Neural cell (in vitro differentiated cells): Measurements from ENCODE around the gene UBE2H. TPM values are rescaled to one million over a fixed set of nuclear protein-coding genes. Genes with fewer than 3 reads are reported as not detected.

Experiments used
- H2AFZ ChIP-seq: fragments of 200-600, 300-800 bp; sonication (generic), shearing (Covaris generic); 2 replicates; pipeline ENCODE4 v1.6.0; 2014; ENCODE audit warnings: low read depth, mild to moderate bottlenecking, antibody characterized with exemption, low read length, moderate library complexity
- H3F3A ChIP-seq: fragments of 200-600 bp; shearing (Covaris generic); 2 replicates; pipeline ENCODE4 v1.6.1; 2016; ENCODE audit warnings: mild to moderate bottlenecking, moderate library complexity, mixed read lengths, antibody characterized with exemption, low read length; ENCODE audit not compliant: insufficient read depth, poor library complexity, severe bottlenecking
- H3K27ac ChIP-seq: fragments of 200-600, 300-800 bp; sonication (generic), shearing (Covaris generic); 2 replicates; pipeline ENCODE4 v1.5.1; 2014; ENCODE audit warnings: mild to moderate bottlenecking, low read length, moderate library complexity
- H3K27me3 ChIP-seq: fragments of 300-800, 200-600 bp; sonication (generic), shearing (Covaris generic); 2 replicates; pipeline ENCODE4 v1.6.0; 2014; ENCODE audit warnings: mild to moderate bottlenecking, low read depth, low read length, moderate library complexity; ENCODE audit not compliant: insufficient read depth
- H3K36me3 ChIP-seq: fragments of 300-800, 200-600 bp; sonication (generic), shearing (Covaris generic); 2 replicates; pipeline ENCODE4 v1.5.1; 2014; ENCODE audit warnings: mild to moderate bottlenecking, antibody characterized with exemption, low read length, moderate library complexity; ENCODE audit not compliant: insufficient read depth
- H3K4me2 ChIP-seq: fragments of 300-800, 200-600 bp; sonication (generic), shearing (Covaris generic); 2 replicates; pipeline ENCODE4 v1.6.0; 2014; ENCODE audit warnings: mild to moderate bottlenecking, low read length
- H3K4me3 ChIP-seq: fragments of 300-800, 200-600 bp; sonication (generic), shearing (Covaris generic); 2 replicates; pipeline ENCODE4 v1.5.1; 2014; ENCODE audit warnings: mild to moderate bottlenecking, low read length, moderate library complexity
- H3K79me2 ChIP-seq: fragments of 200-600 bp; shearing (Covaris generic); replicated peaks from 2 replicates; pipeline ENCODE4 v1.6.0; 2014; ENCODE audit warnings: mild to moderate bottlenecking, low read length, moderate library complexity; ENCODE audit not compliant: insufficient read depth
- H3K9ac ChIP-seq: fragments of 300-800, 200-600 bp; sonication (generic), shearing (Covaris generic); 2 replicates; pipeline ENCODE4 v1.6.1; 2016; ENCODE audit warnings: mild to moderate bottlenecking, low read length, mixed read lengths
- H3K9me2 ChIP-seq: fragments of 200-600 bp; shearing (Covaris generic); 2 replicates; pipeline ENCODE4 v1.6.1; 2016; ENCODE audit warnings: mild to moderate bottlenecking, low read length, mixed read lengths; ENCODE audit not compliant: insufficient read depth
- H3K9me3 ChIP-seq: fragments of 200-600, 300-800 bp; sonication (generic), shearing (Covaris generic); 2 replicates; pipeline ENCODE4 v1.6.1; 2016; ENCODE audit warnings: mild to moderate bottlenecking, mixed run types, low read length, moderate library complexity, mixed read lengths
- H4K20me1 ChIP-seq: fragments of 200-600 bp; shearing (Covaris generic); 2 replicates; pipeline ENCODE4 v1.6.1; 2016; ENCODE audit warnings: mild to moderate bottlenecking, mixed run types; ENCODE audit not compliant: insufficient read depth
- EP300 ChIP-seq: fragments of 450-650 bp; conservative IDR thresholded peaks from 2 replicates; pipeline ENCODE4 v1.6.1; 2014; ENCODE audit warnings: antibody characterized with exemption, mild to moderate bottlenecking, moderate library complexity; ENCODE audit not compliant: poor library complexity, severe bottlenecking
- EZH2 ChIP-seq: fragments of 200-600, 300-800 bp; shearing (Covaris generic), sonication (generic); IDR thresholded peaks from 2 replicates; pipeline ENCODE4 v1.6.1; 2014; ENCODE audit warnings: antibody characterized with exemption, low read length, borderline replicate concordance, mild to moderate bottlenecking; ENCODE audit not compliant: insufficient read depth, poor library complexity, severe bottlenecking
- MXI1 ChIP-seq: fragments of 450-650 bp; conservative IDR thresholded peaks from 2 replicates; pipeline ENCODE4 v1.6.1; 2014; ENCODE audit warnings: antibody characterized with exemption, mild to moderate bottlenecking; ENCODE audit not compliant: poor library complexity, severe bottlenecking
- POLR2AphosphoS5 ChIP-seq: IDR thresholded peaks from 2 replicates; pipeline ENCODE4 v1.6.1; 2012
- RAD21 ChIP-seq: fragments of 450-650 bp; conservative IDR thresholded peaks from 2 replicates; pipeline ENCODE4 v1.6.1; 2014; ENCODE audit warnings: antibody characterized with exemption, mild to moderate bottlenecking, moderate library complexity
- SMC3 ChIP-seq: fragments of 450-650 bp; conservative IDR thresholded peaks from 2 replicates; pipeline ENCODE4 v1.6.1; 2014; ENCODE audit warnings: antibody characterized with exemption, mild to moderate bottlenecking, moderate library complexity; ENCODE audit not compliant: poor library complexity
- TAF1 ChIP-seq: IDR thresholded peaks from 2 replicates; pipeline ENCODE4 v1.6.1; 2012; ENCODE audit warnings: low read depth
- polyA plus RNA-seq: library from polyadenylated mRNA; depleted of rRNA; stranded (reverse); fragments of >200 nt; gene quantifications from 2 replicates; pipeline ENCODE4 v1.2.3, GENCODE V29; 2014
- TF ChIP-seq, protein P1 (sequence below): fragments of 450-650 bp; IDR thresholded peaks from 2 replicates; pipeline ENCODE4 v1.5.1; 2014; ENCODE audit warnings: antibody characterized with exemption, mild to moderate bottlenecking, moderate library complexity; ENCODE audit not compliant: poor library complexity, severe bottlenecking
- TF ChIP-seq, protein P2 (sequence below): IDR thresholded peaks from 2 replicates; pipeline ENCODE4 v1.6.1; 2012; ENCODE audit warnings: borderline replicate concordance

UBE2H gene
- polyA plus RNA-seq, 1 donor from 2014 or later = 96.1 TPM

DNA sequence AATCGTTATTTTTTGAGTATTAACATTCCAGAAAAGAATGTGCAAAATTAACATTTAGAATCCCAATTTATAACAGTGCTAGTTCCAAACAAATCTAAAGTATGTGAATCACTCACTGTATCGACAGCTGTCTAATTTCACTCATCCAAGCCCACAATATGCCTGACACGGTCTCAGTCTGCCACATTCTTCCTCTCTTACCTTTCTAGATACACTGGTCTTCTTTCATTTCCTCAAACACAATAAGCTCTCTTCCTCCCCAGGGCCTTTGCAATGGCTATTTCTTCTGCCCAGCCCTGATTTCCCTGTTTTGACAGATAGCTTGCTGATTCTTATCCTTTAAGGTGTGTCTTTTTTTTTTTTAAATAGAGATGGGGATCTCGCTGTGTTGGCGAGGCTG lies 48.8 kb downstream of the UBE2H start:
- no peaks in the 10 kb centered on the region for H3K9me2 ChIP-seq
- no peak for TF ChIP-seq RAD21
- TF ChIP-seq, protein P1, sequence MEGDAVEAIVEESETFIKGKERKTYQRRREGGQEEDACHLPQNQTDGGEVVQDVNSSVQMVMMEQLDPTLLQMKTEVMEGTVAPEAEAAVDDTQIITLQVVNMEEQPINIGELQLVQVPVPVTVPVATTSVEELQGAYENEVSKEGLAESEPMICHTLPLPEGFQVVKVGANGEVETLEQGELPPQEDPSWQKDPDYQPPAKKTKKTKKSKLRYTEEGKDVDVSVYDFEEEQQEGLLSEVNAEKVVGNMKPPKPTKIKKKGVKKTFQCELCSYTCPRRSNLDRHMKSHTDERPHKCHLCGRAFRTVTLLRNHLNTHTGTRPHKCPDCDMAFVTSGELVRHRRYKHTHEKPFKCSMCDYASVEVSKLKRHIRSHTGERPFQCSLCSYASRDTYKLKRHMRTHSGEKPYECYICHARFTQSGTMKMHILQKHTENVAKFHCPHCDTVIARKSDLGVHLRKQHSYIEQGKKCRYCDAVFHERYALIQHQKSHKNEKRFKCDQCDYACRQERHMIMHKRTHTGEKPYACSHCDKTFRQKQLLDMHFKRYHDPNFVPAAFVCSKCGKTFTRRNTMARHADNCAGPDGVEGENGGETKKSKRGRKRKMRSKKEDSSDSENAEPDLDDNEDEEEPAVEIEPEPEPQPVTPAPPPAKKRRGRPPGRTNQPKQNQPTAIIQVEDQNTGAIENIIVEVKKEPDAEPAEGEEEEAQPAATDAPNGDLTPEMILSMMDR = no peak
- TF ChIP-seq POLR2AphosphoS5 = no peak
- no peak for TF ChIP-seq TAF1
- TF ChIP-seq, protein P2, sequence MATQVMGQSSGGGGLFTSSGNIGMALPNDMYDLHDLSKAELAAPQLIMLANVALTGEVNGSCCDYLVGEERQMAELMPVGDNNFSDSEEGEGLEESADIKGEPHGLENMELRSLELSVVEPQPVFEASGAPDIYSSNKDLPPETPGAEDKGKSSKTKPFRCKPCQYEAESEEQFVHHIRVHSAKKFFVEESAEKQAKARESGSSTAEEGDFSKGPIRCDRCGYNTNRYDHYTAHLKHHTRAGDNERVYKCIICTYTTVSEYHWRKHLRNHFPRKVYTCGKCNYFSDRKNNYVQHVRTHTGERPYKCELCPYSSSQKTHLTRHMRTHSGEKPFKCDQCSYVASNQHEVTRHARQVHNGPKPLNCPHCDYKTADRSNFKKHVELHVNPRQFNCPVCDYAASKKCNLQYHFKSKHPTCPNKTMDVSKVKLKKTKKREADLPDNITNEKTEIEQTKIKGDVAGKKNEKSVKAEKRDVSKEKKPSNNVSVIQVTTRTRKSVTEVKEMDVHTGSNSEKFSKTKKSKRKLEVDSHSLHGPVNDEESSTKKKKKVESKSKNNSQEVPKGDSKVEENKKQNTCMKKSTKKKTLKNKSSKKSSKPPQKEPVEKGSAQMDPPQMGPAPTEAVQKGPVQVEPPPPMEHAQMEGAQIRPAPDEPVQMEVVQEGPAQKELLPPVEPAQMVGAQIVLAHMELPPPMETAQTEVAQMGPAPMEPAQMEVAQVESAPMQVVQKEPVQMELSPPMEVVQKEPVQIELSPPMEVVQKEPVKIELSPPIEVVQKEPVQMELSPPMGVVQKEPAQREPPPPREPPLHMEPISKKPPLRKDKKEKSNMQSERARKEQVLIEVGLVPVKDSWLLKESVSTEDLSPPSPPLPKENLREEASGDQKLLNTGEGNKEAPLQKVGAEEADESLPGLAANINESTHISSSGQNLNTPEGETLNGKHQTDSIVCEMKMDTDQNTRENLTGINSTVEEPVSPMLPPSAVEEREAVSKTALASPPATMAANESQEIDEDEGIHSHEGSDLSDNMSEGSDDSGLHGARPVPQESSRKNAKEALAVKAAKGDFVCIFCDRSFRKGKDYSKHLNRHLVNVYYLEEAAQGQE = no peak
- no peak for TF ChIP-seq EP300
- no peak for TF ChIP-seq EZH2
- no peak for TF ChIP-seq MXI1
- no peak for TF ChIP-seq SMC3
- no peak overlapping the region for H3K27ac ChIP-seq
- H3F3A ChIP-seq = no peaks in the 10 kb centered on the region
- H3K27me3 ChIP-seq = no peaks in the 10 kb centered on the region
- peaks cover 28% of the 10 kb centered on the region for H3K79me2 ChIP-seq
- no peak overlapping the region for H3K9ac ChIP-seq
- peaks cover 5% of the 10 kb centered on the region for H3K36me3 ChIP-seq
- peaks cover 2% of the 10 kb centered on the region for H4K20me1 ChIP-seq
- no peak overlapping the region for H2AFZ ChIP-seq
- no peaks in the 10 kb centered on the region for H3K9me3 ChIP-seq
- H3K4me2 ChIP-seq = no peak overlapping the region
- H3K4me3 ChIP-seq = no peak overlapping the region

DNA sequence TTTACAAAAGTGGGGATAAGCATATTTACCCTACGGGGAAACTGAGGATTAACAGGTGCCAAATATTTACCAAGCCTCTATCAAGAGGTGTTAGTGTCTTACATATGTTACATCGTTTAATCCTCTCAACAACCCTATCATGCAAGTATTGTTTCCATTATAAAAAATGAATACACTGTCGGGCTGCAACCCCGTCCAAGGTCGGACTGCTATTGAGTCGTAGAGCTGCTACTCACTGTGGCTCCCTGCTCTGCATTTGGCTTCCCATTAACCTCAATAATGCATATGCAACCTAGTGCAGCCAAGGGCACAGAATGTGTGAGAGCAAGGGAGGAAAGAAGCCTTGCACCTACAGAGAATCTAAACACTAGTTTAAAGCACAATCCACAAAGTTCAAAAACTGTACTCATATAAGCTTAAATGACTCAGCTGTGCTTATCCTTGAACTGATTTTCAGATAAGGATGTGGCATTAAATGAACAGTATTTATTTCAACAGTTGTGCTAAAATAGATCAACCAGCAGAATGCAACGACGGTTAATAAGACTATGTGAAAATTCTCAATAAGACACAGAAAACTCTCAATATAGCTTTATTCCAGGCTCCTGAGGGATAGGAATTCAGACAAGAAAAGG lies 49.9 kb downstream of the UBE2H start:
- TF ChIP-seq EZH2 (no peak), EP300 (no peak), SMC3 (no peak)
- TF ChIP-seq, protein P2 = no peak
- Histone ChIP-seq H3F3A (no peaks in the 10 kb centered on the region), H3K4me2 (no peak overlapping the region), H3K27ac (no peak overlapping the region), H3K9ac (no peak overlapping the region), H3K79me2 (peaks cover 26% of the 10 kb centered on the region), H2AFZ (no peak overlapping the region), H3K9me3 (no peaks in the 10 kb centered on the region), H3K27me3 (no peaks in the 10 kb centered on the region), H4K20me1 (no peaks in the 10 kb centered on the region), H3K9me2 (no peaks in the 10 kb centered on the region), H3K4me3 (no peak overlapping the region), H3K36me3 (peaks cover 5% of the 10 kb centered on the region)
